Astrocyte (in vitro differentiated cells and primary cell): Measurements from ENCODE around the gene ANK3. TPM values are rescaled to one million over a fixed set of nuclear protein-coding genes. Genes with fewer than 3 reads are reported as not detected.

Source experiments
- DNase-seq: peaks from one replicate; pipeline ENCODE4 v3.0.0-alpha.2; 2010; ENCODE audit warnings: low read depth
- FAIRE-seq: peaks from 2 replicates; lab custom pipeline; 2011; peaks lifted over from hg19 to GRCh38; lab: Jason Lieb, UNC
- H2AFZ ChIP-seq: 2 replicates; pipeline ENCODE4 v1.6.0; 2012; ENCODE audit warnings: low read depth, low read length, inconsistent platforms
- H3K27ac ChIP-seq: 2 replicates; pipeline ENCODE4 v1.5.1; 2011; ENCODE audit warnings: low read depth, low read length, inconsistent platforms
- H3K27me3 ChIP-seq: 2 replicates; pipeline ENCODE4 v1.6.0; 2011; ENCODE audit warnings: low read length, inconsistent platforms; ENCODE audit not compliant: insufficient read depth
- H3K36me3 ChIP-seq: 2 replicates; pipeline ENCODE4 v1.5.1; 2011; ENCODE audit warnings: low read length, inconsistent platforms; ENCODE audit not compliant: insufficient read depth
- H3K4me1 ChIP-seq: 2 replicates; pipeline ENCODE4 v1.5.1; 2011; ENCODE audit warnings: low read length, inconsistent platforms; ENCODE audit not compliant: insufficient read depth
- H3K4me2 ChIP-seq: 2 replicates; pipeline ENCODE4 v1.6.0; 2012; ENCODE audit warnings: low read length, inconsistent platforms
- H3K4me3 ChIP-seq: 2 replicates; pipeline ENCODE4 v1.5.1; 2011; ENCODE audit warnings: low read depth, mild to moderate bottlenecking, low read length, inconsistent platforms; ENCODE audit not compliant: insufficient read depth
- H3K79me2 ChIP-seq: 2 replicates; pipeline ENCODE4 v1.6.0; 2012; ENCODE audit warnings: mild to moderate bottlenecking, low read length, inconsistent platforms; ENCODE audit not compliant: insufficient read depth
- H3K9ac ChIP-seq: 2 replicates; pipeline ENCODE4 v1.6.0; 2012; ENCODE audit warnings: mild to moderate bottlenecking, low read length, inconsistent platforms
- H3K9me3 ChIP-seq: 2 replicates; pipeline ENCODE4 v1.5.1; 2012; ENCODE audit warnings: low read depth, mild to moderate bottlenecking, low read length, inconsistent platforms; ENCODE audit not compliant: insufficient read depth
- H4K20me1 ChIP-seq: 2 replicates; pipeline ENCODE4 v1.6.0; 2012; ENCODE audit warnings: low read length, inconsistent platforms; ENCODE audit not compliant: insufficient read depth
- H3K27ac Mint-ChIP-seq: one replicate; pipeline ENCODE4 v1.8.0; 2021; ENCODE audit warnings: mild to moderate bottlenecking, mixed read lengths; ENCODE audit not compliant: unreplicated experiment
- H3K27me3 Mint-ChIP-seq: one replicate; pipeline ENCODE4 v1.8.0; 2021; ENCODE audit warnings: low read depth, mixed read lengths; ENCODE audit not compliant: unreplicated experiment
- H3K36me3 Mint-ChIP-seq: one replicate; pipeline ENCODE4 v1.8.0; 2021; ENCODE audit warnings: low read depth, mixed read lengths; ENCODE audit not compliant: unreplicated experiment
- H3K4me1 Mint-ChIP-seq: one replicate; pipeline ENCODE4 v1.8.0; 2021; ENCODE audit warnings: low read depth, mixed read lengths; ENCODE audit not compliant: unreplicated experiment
- H3K4me3 Mint-ChIP-seq: one replicate; pipeline ENCODE4 v1.8.0; 2021; ENCODE audit warnings: mild to moderate bottlenecking, moderate library complexity, mixed read lengths; ENCODE audit not compliant: unreplicated experiment
- H3K9me3 Mint-ChIP-seq: one replicate; pipeline ENCODE4 v1.8.0; 2021; ENCODE audit warnings: mild to moderate bottlenecking, mixed read lengths; ENCODE audit not compliant: unreplicated experiment
- EZH2 ChIP-seq: IDR thresholded peaks from 2 replicates; pipeline ENCODE4 v1.6.1; 2012; ENCODE audit warnings: mild to moderate bottlenecking, low read length, inconsistent platforms; ENCODE audit not compliant: insufficient read depth
- total RNA-seq: library from RNA; stranded (reverse); gene quantifications from 2 replicates; pipeline ENCODE4 v1.2.1, GENCODE V29; 2021
- TF ChIP-seq, protein P1 (sequence below): IDR thresholded peaks from 2 replicates; pipeline ENCODE4 v1.5.1; 2011; ENCODE audit warnings: low read depth, mild to moderate bottlenecking, inconsistent platforms, low read length, moderate library complexity; ENCODE audit not compliant: insufficient read depth

Gene ANK3
- total RNA-seq, 1 donor from 2014 or later = 21.1 TPM

DNA sequence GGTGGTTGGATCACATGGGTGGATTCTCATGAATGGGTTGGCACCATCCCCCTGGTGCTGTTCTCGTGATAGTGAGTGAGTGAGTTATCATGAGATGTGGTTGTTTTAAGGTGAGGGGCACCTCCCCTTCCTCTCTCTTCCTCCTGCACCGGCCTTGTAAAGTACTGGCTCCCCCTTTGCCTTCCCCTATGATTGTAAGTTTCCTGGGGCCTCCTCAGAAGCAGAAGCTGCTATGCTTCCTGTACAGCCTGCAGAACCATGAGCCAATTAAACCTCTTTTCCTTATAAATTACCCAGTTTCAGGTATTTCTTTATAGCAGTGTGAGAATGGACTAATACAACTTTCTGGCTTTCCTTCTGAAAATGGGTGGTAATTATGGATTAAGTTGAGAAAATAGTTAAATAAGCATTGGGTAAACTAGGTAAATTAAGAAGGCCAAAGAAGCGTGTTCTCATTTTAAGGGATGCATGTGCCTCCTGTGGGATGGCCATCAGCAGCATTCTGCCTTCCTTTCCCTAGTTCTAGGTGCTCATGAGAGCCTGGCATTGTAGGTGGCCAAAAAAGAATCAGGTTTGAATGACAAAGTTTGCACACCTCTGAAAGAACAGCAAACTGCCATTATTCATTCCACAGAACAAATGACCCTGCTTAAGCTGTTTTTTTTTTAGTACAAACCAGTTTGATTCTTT, 242.0 kb downstream of the ANK3 start:
- H3K36me3 Mint-ChIP-seq = peaks cover 3% of the 10 kb centered on the region
- Histone ChIP-seq H3K4me1 (peaks cover 12% of the 10 kb centered on the region), H3K79me2 (no peaks in the 10 kb centered on the region), H3K36me3 (no peaks in the 10 kb centered on the region), H3K9ac (no peak overlapping the region), H3K4me2 (no peak overlapping the region), H3K27ac (no peak overlapping the region), H3K9me3 (no peaks in the 10 kb centered on the region), H4K20me1 (no peaks in the 10 kb centered on the region), H3K27me3 (no peaks in the 10 kb centered on the region), H3K4me3 (no peak overlapping the region), H2AFZ (no peak overlapping the region)
- DNase-seq (no peak), FAIRE-seq (no peak)
- no peak overlapping the region for H3K4me3 Mint-ChIP-seq
- TF ChIP-seq, protein P1, sequence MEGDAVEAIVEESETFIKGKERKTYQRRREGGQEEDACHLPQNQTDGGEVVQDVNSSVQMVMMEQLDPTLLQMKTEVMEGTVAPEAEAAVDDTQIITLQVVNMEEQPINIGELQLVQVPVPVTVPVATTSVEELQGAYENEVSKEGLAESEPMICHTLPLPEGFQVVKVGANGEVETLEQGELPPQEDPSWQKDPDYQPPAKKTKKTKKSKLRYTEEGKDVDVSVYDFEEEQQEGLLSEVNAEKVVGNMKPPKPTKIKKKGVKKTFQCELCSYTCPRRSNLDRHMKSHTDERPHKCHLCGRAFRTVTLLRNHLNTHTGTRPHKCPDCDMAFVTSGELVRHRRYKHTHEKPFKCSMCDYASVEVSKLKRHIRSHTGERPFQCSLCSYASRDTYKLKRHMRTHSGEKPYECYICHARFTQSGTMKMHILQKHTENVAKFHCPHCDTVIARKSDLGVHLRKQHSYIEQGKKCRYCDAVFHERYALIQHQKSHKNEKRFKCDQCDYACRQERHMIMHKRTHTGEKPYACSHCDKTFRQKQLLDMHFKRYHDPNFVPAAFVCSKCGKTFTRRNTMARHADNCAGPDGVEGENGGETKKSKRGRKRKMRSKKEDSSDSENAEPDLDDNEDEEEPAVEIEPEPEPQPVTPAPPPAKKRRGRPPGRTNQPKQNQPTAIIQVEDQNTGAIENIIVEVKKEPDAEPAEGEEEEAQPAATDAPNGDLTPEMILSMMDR = no peak
- no peak for TF ChIP-seq EZH2
- H3K27me3 Mint-ChIP-seq = no peaks in the 10 kb centered on the region
- H3K27ac Mint-ChIP-seq = peak overlapping the region; percentile 28
- H3K9me3 Mint-ChIP-seq = peaks cover 3% of the 10 kb centered on the region
- H3K4me1 Mint-ChIP-seq = peaks cover 5% of the 10 kb centered on the region

GRCh38 chr10:60147025-60147424, 242.7 kb downstream of the ANK3 start:
- Histone ChIP-seq H3K27me3 (no peaks in the 10 kb centered on the region), H4K20me1 (no peaks in the 10 kb centered on the region), H3K79me2 (no peaks in the 10 kb centered on the region), H3K4me1 (peaks cover 12% of the 10 kb centered on the region), H3K9me3 (no peaks in the 10 kb centered on the region), H3K9ac (no peak overlapping the region), H3K27ac (no peak overlapping the region), H3K4me2 (no peak overlapping the region), H3K36me3 (no peaks in the 10 kb centered on the region), H3K4me3 (no peak overlapping the region), H2AFZ (no peak overlapping the region)
- H3K27ac Mint-ChIP-seq = no peak overlapping the region
- H3K36me3 Mint-ChIP-seq = peaks cover 3% of the 10 kb centered on the region
- peaks cover 5% of the 10 kb centered on the region for H3K4me1 Mint-ChIP-seq
- no peaks in the 10 kb centered on the region for H3K27me3 Mint-ChIP-seq
- DNase-seq = no peak
- no peak for FAIRE-seq
- peaks cover 3% of the 10 kb centered on the region for H3K9me3 Mint-ChIP-seq
- TF ChIP-seq, protein P1 = no peak
- TF ChIP-seq EZH2 = no peak
- H3K4me3 Mint-ChIP-seq = peak overlapping the region; percentile 14

DNA sequence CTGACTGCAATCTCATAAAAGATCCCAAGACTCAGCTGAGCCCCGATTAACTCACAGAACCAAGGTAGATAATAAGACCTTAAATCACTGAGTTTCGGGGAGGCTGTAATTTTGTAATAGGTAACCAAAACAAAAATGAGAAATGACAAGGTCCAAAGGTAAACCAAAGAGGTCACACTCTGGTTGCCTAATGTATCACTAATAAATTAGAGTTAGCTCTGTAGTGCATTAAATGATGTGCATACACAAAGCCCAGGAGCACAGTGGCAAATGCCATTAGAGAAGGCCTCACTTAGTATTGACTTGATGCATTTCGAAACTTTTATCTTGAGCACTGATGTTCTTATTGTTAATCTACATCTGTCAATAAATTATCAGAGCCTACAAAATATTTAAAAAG, 245.6 kb downstream of the ANK3 start:
- no peak for FAIRE-seq
- no peaks in the 10 kb centered on the region for H3K27me3 ChIP-seq
- Mint-ChIP-seq H3K27ac (no peak overlapping the region), H3K36me3 (no peaks in the 10 kb centered on the region), H3K4me3 (no peak overlapping the region), H3K9me3 (no peaks in the 10 kb centered on the region), H3K4me1 (peaks cover 5% of the 10 kb centered on the region), H3K27me3 (no peaks in the 10 kb centered on the region)
- H2AFZ ChIP-seq = no peak overlapping the region
- peaks cover 31% of the 10 kb centered on the region for H3K4me1 ChIP-seq
- no peak overlapping the region for H3K4me3 ChIP-seq
- no peaks in the 10 kb centered on the region for H3K36me3 ChIP-seq
- no peaks in the 10 kb centered on the region for H4K20me1 ChIP-seq
- H3K9me3 ChIP-seq = no peaks in the 10 kb centered on the region
- no peak overlapping the region for H3K27ac ChIP-seq
- TF ChIP-seq, protein P1 = no peak
- TF ChIP-seq EZH2 = no peak
- no peak overlapping the region for H3K9ac ChIP-seq
- DNase-seq = no peak
- H3K79me2 ChIP-seq = no peaks in the 10 kb centered on the region
- no peak overlapping the region for H3K4me2 ChIP-seq
